ENCODE measurements around the gene UBR7. TPM values are rescaled to one million over a fixed set of nuclear protein-coding genes. Genes with fewer than 3 reads are reported as not detected.

Gene UBR7
- total and polyA plus RNA-seq, 2 donors from 2014 or later: 14.3 to 23.6 TPM

GRCh38 chr14:93274055-93274806 is 67.2 kb downstream of the UBR7 start:
- TF ChIP-seq CTCF (IDR thresholded peaks at IDR 0.05; ENCODE audit: borderline replicate concordance, extremely low read depth, insufficient read depth): no peak
- H3K9ac ChIP-seq (ENCODE audit: low read length in 3 of 3): no peak overlapping the region
- FAIRE-seq (no peak), DNase-seq (no peak)
- intact Hi-C loops (cut with DNase I): no loop called here
- H3K4me1 ChIP-seq (ENCODE audit: control insufficient read depth in 2 of 3, insufficient read depth in 2 of 3, low read depth in 1 of 3, low read length in 3 of 3): peaks cover 2 to 20% (median 6%) of the 10 kb centered on the region in 3 donors
- H3K27me3 ChIP-seq (ENCODE audit: control insufficient read depth, insufficient read depth, low read length): no peaks in the 10 kb centered on the region
- H3K9me3 ChIP-seq (ENCODE audit: control insufficient read depth in 2 of 3, insufficient read depth in 1 of 3, low read length in 3 of 3): no peaks in the 10 kb centered on the region
- H3K27ac ChIP-seq (ENCODE audit: low read depth in 2 of 2, low read length in 2 of 2): no peak overlapping the region
- no peak overlapping the region for H3K4me3 ChIP-seq (ENCODE audit: low read length in 3 of 3)
- H3K36me3 ChIP-seq (ENCODE audit: control insufficient read depth in 2 of 3, insufficient read depth in 3 of 3, low read length in 3 of 3): no peaks in the 10 kb centered on the region

- Histone ChIP-seq H3K9ac (ENCODE audit: low read length in 3 of 3) (no peak overlapping the region), H3K9me3 (ENCODE audit: control insufficient read depth in 2 of 3, insufficient read depth in 1 of 3, low read length in 3 of 3) (no peaks in the 10 kb centered on the region), H3K4me3 (ENCODE audit: low read length in 3 of 3) (no peak overlapping the region), H3K4me1 (ENCODE audit: control insufficient read depth in 2 of 3, insufficient read depth in 2 of 3, low read depth in 1 of 3, low read length in 3 of 3) (peaks cover 2 to 20% (median 6%) of the 10 kb centered on the region in 3 donors), H3K27ac (ENCODE audit: low read depth in 2 of 2, low read length in 2 of 2) (peak overlapping the region; percentile 66 to 87), H3K27me3 (ENCODE audit: control insufficient read depth, insufficient read depth, low read length) (no peaks in the 10 kb centered on the region), H3K36me3 (ENCODE audit: control insufficient read depth in 2 of 3, insufficient read depth in 3 of 3, low read length in 3 of 3) (no peaks in the 10 kb centered on the region)
- DNase-seq (peak in 2 of 5 donors; percentile 22 to 27), FAIRE-seq (no peak)
- intact Hi-C loops (cut with DNase I): no loop called here
- TF ChIP-seq CTCF (IDR thresholded peaks at IDR 0.05; ENCODE audit: borderline replicate concordance, extremely low read depth, insufficient read depth): no peak
Measured at GRCh38 chr14:93276031-93276716, 69.1 kb downstream of the UBR7 start.

Other genes with a start within 250 kb of the UBR7 start
- gene ITPK1, start 91.3 kb upstream of the UBR7 start, total RNA-seq: 92.0 TPM
- gene ITPK1, start 91.3 kb upstream of the UBR7 start, polyA plus RNA-seq (ENCODE audit: insufficient read depth, low read depth, low replicate concordance): 43.6 TPM
- gene MOAP1, start 22.4 kb upstream of the UBR7 start, total RNA-seq: 38.4 TPM
- 40.1 TPM for gene MOAP1, start 22.4 kb upstream of the UBR7 start, polyA plus RNA-seq (ENCODE audit: insufficient read depth, low read depth, low replicate concordance)
- 25.6 TPM for gene LYSET, start 21.9 kb upstream of the UBR7 start, total RNA-seq
- gene LYSET, start 21.9 kb upstream of the UBR7 start, polyA plus RNA-seq (ENCODE audit: insufficient read depth, low read depth, low replicate concordance): 34.9 TPM
- gene GON7, start 191 bp upstream of the UBR7 start, total RNA-seq: 12.3 TPM
- 35.3 TPM for gene GON7, start 191 bp upstream of the UBR7 start, polyA plus RNA-seq (ENCODE audit: insufficient read depth, low read depth, low replicate concordance)
- 78.2 TPM for gene BTBD7, start 125.8 kb downstream of the UBR7 start, total RNA-seq
- 10.3 TPM for gene BTBD7, start 125.8 kb downstream of the UBR7 start, polyA plus RNA-seq (ENCODE audit: insufficient read depth, low read depth, low replicate concordance)
- not detected for gene COX8C, start 139.9 kb downstream of the UBR7 start, total RNA-seq
- not detected for gene COX8C, start 139.9 kb downstream of the UBR7 start, polyA plus RNA-seq (ENCODE audit: insufficient read depth, low read depth, low replicate concordance)
- gene UNC79, start 223.7 kb downstream of the UBR7 start, total RNA-seq: 0.79 TPM
- gene UNC79, start 223.7 kb downstream of the UBR7 start, polyA plus RNA-seq (ENCODE audit: insufficient read depth, low read depth, low replicate concordance): 0.56 TPM